Fibroblast of lung (primary cell): ENCODE data around the gene ATP2B1. TPM values are rescaled to one million over a fixed set of nuclear protein-coding genes. Genes with fewer than 3 reads are reported as not detected.
"Not testable (repeated sequence)": the region's sequence is repeated elsewhere in the genome, so short reads cannot be mapped to it uniquely, and the experiment has no call there.

Experiments
- DNase-seq, 2 donors: peaks; one replicate each; pipeline versions ENCODE4 v3.0.0 to v3.0.0-alpha.2; 2010; ENCODE audit warnings: low read depth in 2 of 2
- H2AFZ ChIP-seq: 2 replicates; pipeline ENCODE4 v1.5.1; 2012; ENCODE audit warnings: low read length, control low read depth, inconsistent platforms
- H3K27ac ChIP-seq: 2 replicates; pipeline ENCODE4 v1.5.1; 2011; ENCODE audit warnings: low read length, control low read depth; ENCODE audit not compliant: insufficient read depth
- H3K27me3 ChIP-seq: 2 replicates; pipeline ENCODE4 v1.5.1; 2011; ENCODE audit warnings: mild to moderate bottlenecking, low read length; ENCODE audit not compliant: control insufficient read depth, insufficient read depth
- H3K36me3 ChIP-seq: 2 replicates; pipeline ENCODE4 v1.5.1; 2011; ENCODE audit warnings: low read length; ENCODE audit not compliant: control insufficient read depth, insufficient read depth
- H3K4me1 ChIP-seq: 2 replicates; pipeline ENCODE4 v1.5.1; 2011; ENCODE audit warnings: low read length; ENCODE audit not compliant: control insufficient read depth, insufficient read depth; ENCODE audit errors: extremely low read depth
- H3K4me2 ChIP-seq: 2 replicates; pipeline ENCODE4 v1.5.1; 2011; ENCODE audit warnings: low read length, control low read depth; ENCODE audit not compliant: insufficient read depth; ENCODE audit errors: extremely low read depth
- H3K4me3 ChIP-seq, 4 experiments: fragments of 200-600 bp in 1 of 4; sonication (generic) in 1 of 4; replicated peaks in 1 of 4; 2 replicates each; pipeline ENCODE4 v1.5.1; 2011 to 2016; ENCODE audit warnings: low read length in 4 of 4, low read depth in 3 of 4, mild to moderate bottlenecking in 3 of 4, control low read depth in 2 of 4, inconsistent platforms in 1 of 4, mixed read lengths in 1 of 4; ENCODE audit not compliant: insufficient read depth in 1 of 4; ENCODE audit errors: control extremely low read depth in 1 of 4
- H3K79me2 ChIP-seq: 2 replicates; pipeline ENCODE4 v1.5.1; 2012; ENCODE audit warnings: mild to moderate bottlenecking, low read length, inconsistent platforms; ENCODE audit not compliant: control insufficient read depth, insufficient read depth
- H3K9ac ChIP-seq: 2 replicates; pipeline ENCODE4 v1.5.1; 2011; ENCODE audit warnings: mild to moderate bottlenecking, low read length, control low read depth; ENCODE audit not compliant: insufficient read depth
- H3K9me3 ChIP-seq: 2 replicates; pipeline ENCODE4 v1.5.1; 2012; ENCODE audit warnings: low read depth, low read length; ENCODE audit not compliant: control insufficient read depth, insufficient read depth
- H4K20me1 ChIP-seq: 2 replicates; pipeline ENCODE4 v1.5.1; 2011; ENCODE audit warnings: low read length; ENCODE audit not compliant: control insufficient read depth, insufficient read depth; ENCODE audit errors: extremely low read depth
- CTCF ChIP-seq, 2 donors: IDR thresholded peaks in 1 of 2; conservative IDR thresholded peaks in 1 of 2; 1 replicate in 1 of 2; 2 replicates in 1 of 2; pipeline ENCODE4 v1.5.1; 2011 to 2012; ENCODE audit warnings: low read length in 2 of 2, control low read depth in 1 of 2, inconsistent platforms in 1 of 2, low read depth in 1 of 2, mild to moderate bottlenecking in 1 of 2
- EZH2 ChIP-seq: IDR thresholded peaks from 2 replicates; pipeline ENCODE4 v1.5.1; 2012; ENCODE audit warnings: low read length, control low read depth, mild to moderate bottlenecking; ENCODE audit errors: missing control alignments
- polyA minus RNA-seq: library from RNA; depleted of rRNA, polyadenylated mRNA; stranded (reverse); fragments of >200 nt; gene quantifications from 2 replicates; pipeline ENCODE4 v1.2.3, GENCODE V29; 2011; ENCODE audit warnings: low replicate concordance
- polyA plus RNA-seq, 2 donors: library from polyadenylated mRNA; depleted of rRNA in 1 of 2; stranded (reverse) in 1 of 2; unstranded in 1 of 2; fragments of >200 nt; gene quantifications; 2 replicates each; pipeline ENCODE4 v1.2.1, GENCODE V29; 2011 to 2012; ENCODE audit warnings: missing spikeins in 1 of 2
- total RNA-seq: library from RNA; depleted of rRNA; stranded (reverse); fragments of >200 nt; gene quantifications from 2 replicates; pipeline ENCODE4 v1.2.1, GENCODE V29; 2014

The ATP2B1 gene
- total RNA-seq (101 and 141 TPM in 2 replicates), polyA plus RNA-seq (43.0 and 64.3 TPM in 2 replicates), polyA minus RNA-seq (7.4 and 17.9 TPM in 2 replicates)
- 39.8 and 57.0 TPM in 2 replicates for polyA plus RNA-seq (2012)

- Histone ChIP-seq H3K27ac (peak within 1 kb of the TSS; percentile 98), H3K27me3 (no peaks in the 10 kb centered on the region), H4K20me1 (no peaks in the 10 kb centered on the region), H3K4me3 (peak within 1 kb of the TSS; percentile 79 to 94 (median 85)), H3K9me3 (no peaks in the 10 kb centered on the region), H3K79me2 (peaks cover 48% of the 10 kb centered on the region), H2AFZ (peak within 1 kb of the TSS; percentile 86), H3K9ac (peak within 1 kb of the TSS; percentile 96), H3K4me1 (no peaks in the 10 kb centered on the region), H3K36me3 (no peaks in the 10 kb centered on the region), H3K4me2 (peak within 1 kb of the TSS; percentile 86)
- peak; percentile 82 to 86 for DNase-seq
- TF ChIP-seq CTCF (conservative IDR thresholded peaks at IDR 0.05 in 1 of 2, IDR thresholded peaks at IDR 0.05 in 1 of 2; ENCODE audit: low read depth in 1 of 2, low read length in 2 of 2) = no peak
- TF ChIP-seq EZH2 = no peak
Observed at GRCh38 chr12:89708565-89709156, at the start of gene ATP2B1. TSS of gene ATP2B1 (minus strand) at chr12:89708838. CDS start at chr12:89655886, 52,952 bp downstream.

GRCh38 chr12:89757987-89758386 is 49.3 kb upstream of the ATP2B1 start:
- H3K4me3 ChIP-seq, H3K9ac ChIP-seq, H3K79me2 ChIP-seq, H4K20me1 ChIP-seq, H3K4me2 ChIP-seq, H3K27ac ChIP-seq, H3K27me3 ChIP-seq, H3K9me3 ChIP-seq, H2AFZ ChIP-seq, H3K36me3 ChIP-seq, DNase-seq: not testable (repeated sequence)
- peaks cover 14% of the 10 kb centered on the region for H3K4me1 ChIP-seq

- no peaks in the 10 kb centered on the region for H3K9me3 ChIP-seq
- no peaks in the 10 kb centered on the region for H3K36me3 ChIP-seq
- H3K4me3 ChIP-seq = no peak overlapping the region
- no peaks in the 10 kb centered on the region for H3K79me2 ChIP-seq
- H3K4me1 ChIP-seq = peaks cover 17% of the 10 kb centered on the region
- H3K27ac ChIP-seq = peak overlapping the region; percentile 91
- no peaks in the 10 kb centered on the region for H3K27me3 ChIP-seq
- no peaks in the 10 kb centered on the region for H4K20me1 ChIP-seq
- peak overlapping the region; percentile 13 for H3K4me2 ChIP-seq
- no peak for TF ChIP-seq CTCF (conservative IDR thresholded peaks at IDR 0.05 in 1 of 2, IDR thresholded peaks at IDR 0.05 in 1 of 2; ENCODE audit: low read depth in 1 of 2, low read length in 2 of 2)
- no peak for TF ChIP-seq EZH2
- H3K9ac ChIP-seq = no peak overlapping the region
- no peak overlapping the region for H2AFZ ChIP-seq
- peak; percentile 98 to 100 for DNase-seq
Observed at GRCh38 chr12:89756585-89757398, 48.2 kb upstream of the ATP2B1 start.
